ENCODE measurements around the gene MPP1. TPM values are rescaled to one million over a fixed set of nuclear protein-coding genes. Genes with fewer than 3 reads are reported as not detected.

Gene MPP1
- total RNA-seq, 2 experiments from 2014 or later: 22.5 to 24.9 TPM

- H3K9me3 Mint-ChIP-seq: no peaks in the 10 kb centered on the region
- no peak for DNase-seq
- POLR2A ChIA-PET: interaction anchor here (1.3 kb wide), 1 partner anchor 25 kb away, joined by 3 read pairs; no protein-coding TSS in a partner anchor
- ATAC-seq: no peak
- CTCF ChIA-PET: interaction anchor here (0.9 kb wide), 1 partner anchor 9 kb away, joined by 3 read pairs; no protein-coding TSS in a partner anchor
- no peak for TF ChIP-seq CTCF (IDR thresholded peaks at IDR 0.05)
- H3K27ac Mint-ChIP-seq: peak overlapping the region; percentile 9
- intact Hi-C loops (cut with micrococcal nuclease): loop anchor here (5.0 kb wide), 1 partner anchor 38 kb away; the partner anchor contains the start of gene DKC1
- no peaks in the 10 kb centered on the region for H3K36me3 Mint-ChIP-seq (ENCODE audit: low read depth)
- H3K4me1 Mint-ChIP-seq (ENCODE audit: low read depth): peaks cover 56% of the 10 kb centered on the region
- H3K27me3 Mint-ChIP-seq: no peaks in the 10 kb centered on the region
- no peak overlapping the region for H3K4me3 Mint-ChIP-seq
Observed at GRCh38 chrX:154800478-154801210, 4.6 kb downstream of the MPP1 start.

GRCh38 chrX:154799556-154800348 is 5.5 kb downstream of the MPP1 start:
- TF ChIP-seq CTCF (IDR thresholded peaks at IDR 0.05): no peak
- peak; percentile 9 for DNase-seq
- Mint-ChIP-seq H3K36me3 (ENCODE audit: low read depth) (no peaks in the 10 kb centered on the region), H3K4me3 (peak overlapping the region; percentile 24), H3K9me3 (no peaks in the 10 kb centered on the region), H3K4me1 (ENCODE audit: low read depth) (peaks cover 54% of the 10 kb centered on the region), H3K27me3 (no peaks in the 10 kb centered on the region), H3K27ac (peak overlapping the region; percentile 89)
- ChIA-PET POLR2A (interaction anchor here (0.8 to 1.7 kb wide), 4 partner anchors 24 to 72 kb away, joined by 3 to 4 read pairs (median 3); partner anchors contain the start of gene DKC1), CTCF (interaction anchor here (0.9 kb wide), 1 partner anchor 9 kb away, joined by 3 read pairs; no protein-coding TSS in a partner anchor)
- peak; percentile 17 for ATAC-seq
- intact Hi-C loops (cut with micrococcal nuclease): loop anchor here (5.0 kb wide), 1 partner anchor 37 kb away; the partner anchor contains the start of gene DKC1

GRCh38 chrX:154797006-154797405 is 8.3 kb downstream of the MPP1 start:
- CTCF ChIA-PET: no interaction called here
- H3K36me3 Mint-ChIP-seq (ENCODE audit: low read depth): no peaks in the 10 kb centered on the region
- TF ChIP-seq CTCF (IDR thresholded peaks at IDR 0.05): no peak
- no peak overlapping the region for H3K27ac Mint-ChIP-seq
- no peaks in the 10 kb centered on the region for H3K27me3 Mint-ChIP-seq
- H3K4me3 Mint-ChIP-seq: no peak overlapping the region
- intact Hi-C loops (cut with micrococcal nuclease): no loop called here
- no peak for ATAC-seq
- DNase-seq: no peak
- no peaks in the 10 kb centered on the region for H3K9me3 Mint-ChIP-seq
- peaks cover 35% of the 10 kb centered on the region for H3K4me1 Mint-ChIP-seq (ENCODE audit: low read depth)
- POLR2A ChIA-PET: interaction anchor here (1.5 kb wide), 1 partner anchor 20 kb away, joined by 7 read pairs; no protein-coding TSS in a partner anchor

- ChIA-PET POLR2A (no interaction called here), CTCF (no interaction called here)
- H3K36me3 Mint-ChIP-seq (ENCODE audit: low read depth): no peaks in the 10 kb centered on the region
- H3K27ac Mint-ChIP-seq: no peak overlapping the region
- no peaks in the 10 kb centered on the region for H3K27me3 Mint-ChIP-seq
- H3K9me3 Mint-ChIP-seq: no peaks in the 10 kb centered on the region
- no peak for DNase-seq
- H3K4me1 Mint-ChIP-seq (ENCODE audit: low read depth): peaks cover 27% of the 10 kb centered on the region
- intact Hi-C loops (cut with micrococcal nuclease): no loop called here
- no peak for ATAC-seq
- TF ChIP-seq CTCF (IDR thresholded peaks at IDR 0.05): no peak
- H3K4me3 Mint-ChIP-seq: no peak overlapping the region
Observed at GRCh38 chrX:154795016-154795415, 10.3 kb downstream of the MPP1 start.

Data from activated CD8-positive, alpha-beta T cell treated with anti-CD3 and anti-CD28 coated beads for 36 hours (primary cell).